Fibroblast of skin of scalp (primary cell): ENCODE data around the gene NRDE2.
"Not testable (repeated sequence)": the region's sequence is repeated elsewhere in the genome, so short reads cannot be mapped to it uniquely, and the experiment has no call there.

Source experiments
- DNase-seq: peaks from one replicate; pipeline ENCODE4 v3.0.0-alpha.2; 2013

NRDE2 gene

DNA sequence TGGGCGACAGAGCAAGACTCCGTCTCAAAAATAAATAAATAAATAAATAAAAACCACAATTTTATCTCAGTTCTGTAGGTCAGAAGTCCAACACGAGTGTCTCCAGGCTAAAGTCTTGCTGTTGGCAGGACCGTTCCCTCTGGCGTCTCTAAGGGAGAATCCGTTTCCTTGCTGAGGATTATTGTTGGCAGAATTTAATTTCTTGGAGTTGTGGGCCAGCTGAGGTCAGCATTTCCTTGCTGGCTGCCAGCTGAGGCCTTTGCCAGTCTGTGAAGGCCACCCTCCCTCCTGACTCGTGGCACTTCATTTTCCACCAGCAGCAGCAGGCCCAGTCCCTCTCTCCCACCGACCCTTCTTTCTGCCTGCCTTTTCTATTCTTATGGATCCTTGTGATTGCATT, 58.2 kb downstream of the NRDE2 start:
- no peak for DNase-seq

DNA sequence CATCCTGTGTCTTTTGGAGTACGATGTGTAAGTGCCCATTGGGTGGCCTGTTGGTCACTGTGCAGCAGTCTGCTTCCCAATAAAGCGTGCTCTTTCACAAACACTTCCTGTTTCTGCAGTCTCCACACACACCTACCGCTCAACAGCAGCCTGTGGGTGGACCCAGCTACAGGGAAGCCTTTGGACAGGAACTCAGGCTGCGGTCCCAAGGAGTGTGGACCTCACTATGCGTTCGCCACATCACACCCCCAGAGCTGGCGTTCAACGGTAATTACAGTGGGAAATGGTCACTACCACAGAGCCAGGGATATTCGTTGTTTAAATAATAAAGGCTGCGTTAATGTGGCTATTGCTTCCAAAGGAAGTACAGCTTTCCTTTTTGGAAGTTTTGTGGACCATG, 59.2 kb downstream of the NRDE2 start:
- DNase-seq, result no peak

DNA sequence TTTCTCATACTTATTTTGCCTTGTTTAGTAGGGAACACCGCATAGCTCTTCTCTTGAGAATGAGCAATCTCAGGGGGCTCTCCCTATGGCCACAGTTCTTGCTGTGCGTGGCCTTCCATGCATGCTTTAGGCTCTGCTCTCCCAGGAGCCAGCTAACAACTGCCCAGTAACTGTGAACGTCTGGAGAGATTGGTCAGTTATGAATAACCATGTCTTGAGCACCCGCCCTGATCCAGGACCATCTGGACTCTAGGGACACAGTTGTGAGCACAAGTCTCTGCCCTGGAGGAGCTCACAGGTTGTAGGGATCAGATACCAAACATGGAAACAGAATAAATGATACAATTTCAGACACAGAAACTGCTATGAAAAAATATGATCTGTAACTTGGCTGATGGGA, 63.3 kb downstream of the NRDE2 start:
- DNase-seq, result no peak

DNA sequence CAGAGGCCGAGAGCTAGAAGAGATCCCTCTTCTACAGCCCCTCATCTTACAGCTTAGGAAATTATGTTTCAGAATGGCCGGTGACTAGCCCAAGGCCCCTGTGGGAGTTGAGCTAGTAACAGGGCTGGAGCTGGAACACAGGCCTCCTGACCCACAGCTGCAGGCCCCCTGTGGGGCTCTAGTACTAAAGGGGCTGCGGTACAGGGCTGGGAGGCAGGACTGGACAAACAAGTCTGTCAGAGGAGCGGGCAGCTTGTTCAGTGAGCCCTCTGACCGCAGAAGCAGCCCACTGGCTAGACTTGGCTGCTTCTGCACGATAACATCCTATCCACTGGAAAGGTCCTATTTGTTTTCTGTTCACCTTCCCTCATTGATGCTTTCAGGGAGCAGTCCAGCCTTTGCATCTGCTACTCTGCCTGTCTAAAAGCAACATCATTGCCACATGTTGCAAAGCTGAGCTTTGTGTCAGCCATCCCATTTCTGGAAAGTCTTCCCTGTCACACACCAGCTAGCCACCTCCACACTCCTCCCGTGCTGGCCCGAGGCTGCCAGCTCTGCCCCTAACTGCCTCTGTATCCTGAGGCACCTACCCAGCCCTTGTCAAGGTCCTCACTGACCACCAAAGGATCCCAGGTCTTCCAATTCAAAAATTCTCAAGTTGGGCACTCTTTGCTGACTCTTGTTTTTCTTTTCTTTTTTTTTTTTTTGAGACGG, 65.1 kb downstream of the NRDE2 start:
- no peak for DNase-seq

DNA sequence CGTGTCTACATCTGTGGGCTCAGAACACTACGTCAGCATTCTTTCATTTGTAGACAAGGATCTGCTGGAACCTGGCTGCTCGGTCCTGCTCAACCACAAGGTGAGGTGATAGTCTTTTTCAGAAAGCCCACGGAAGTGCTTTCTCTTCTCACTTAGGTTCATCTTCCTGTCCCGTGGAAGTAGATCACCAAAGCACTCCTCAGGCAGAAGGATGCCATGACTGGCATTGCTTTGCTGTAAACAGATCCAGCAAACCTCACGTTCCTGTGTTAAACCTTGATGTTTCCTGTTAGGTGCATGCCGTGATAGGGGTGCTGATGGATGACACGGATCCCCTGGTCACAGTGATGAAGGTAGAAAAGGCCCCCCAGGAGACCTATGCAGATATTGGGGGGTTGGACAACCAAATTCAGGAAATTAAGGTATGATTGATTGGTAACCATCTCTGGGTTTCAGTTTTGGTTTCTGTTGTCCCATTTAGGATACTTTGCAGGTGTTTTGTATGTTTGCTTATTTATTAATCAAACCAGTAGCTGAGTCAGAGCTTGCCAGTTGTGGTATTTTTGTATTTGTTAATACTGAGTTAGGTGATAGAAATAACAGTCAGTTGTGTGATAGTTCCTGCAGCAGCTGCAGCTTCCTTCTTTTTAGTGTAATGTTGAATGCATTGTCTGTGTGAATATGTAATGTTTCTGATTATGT, 67.8 kb downstream of the NRDE2 start:
- no peak for DNase-seq

DNA sequence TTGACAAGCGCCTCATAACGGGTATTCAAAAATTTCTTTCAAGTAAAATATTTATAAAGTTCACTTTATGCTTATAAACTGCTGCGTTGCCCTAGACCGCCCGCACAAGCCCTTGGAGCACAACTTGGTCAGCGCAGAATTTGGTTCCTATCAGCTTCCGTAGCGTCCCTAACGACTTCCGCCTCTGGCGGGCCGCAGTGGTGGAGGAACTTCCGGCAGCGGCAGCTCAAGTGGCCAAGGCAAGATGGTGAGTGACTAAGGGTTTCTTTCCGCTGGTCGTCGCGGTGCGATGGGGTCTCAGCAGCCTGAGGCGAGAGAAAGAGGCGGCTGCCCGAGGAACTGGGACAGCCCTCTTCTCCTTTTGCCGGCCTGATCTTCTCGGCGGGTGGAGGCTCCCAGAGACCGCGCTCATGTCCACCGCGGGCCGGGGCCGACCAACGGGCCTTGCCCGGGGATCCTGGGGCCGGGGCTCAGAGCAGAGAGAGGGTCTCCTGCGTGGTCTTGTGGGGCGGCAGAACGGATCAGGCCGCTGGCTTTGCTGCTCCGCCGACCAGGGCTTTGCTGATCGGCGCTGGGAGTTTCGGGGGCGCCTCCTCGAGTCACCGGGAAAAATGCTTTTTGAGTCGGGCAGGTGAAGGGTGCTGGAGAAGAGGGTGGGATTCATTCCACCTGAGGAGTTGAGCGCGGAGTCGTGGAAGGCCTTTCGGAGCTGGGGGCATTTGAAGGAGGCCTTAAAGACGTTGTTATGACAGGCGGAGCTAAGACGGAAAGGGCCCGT, 75.2 kb downstream of the NRDE2 start, which contains the start of gene PSMC1:
Gene PSMC1 (plus strand): TSS at position 200 of the 778 bp plus-strand sequence. CDS start 45 bp downstream, at position 245.
- peak; percentile 94 for DNase-seq

DNA sequence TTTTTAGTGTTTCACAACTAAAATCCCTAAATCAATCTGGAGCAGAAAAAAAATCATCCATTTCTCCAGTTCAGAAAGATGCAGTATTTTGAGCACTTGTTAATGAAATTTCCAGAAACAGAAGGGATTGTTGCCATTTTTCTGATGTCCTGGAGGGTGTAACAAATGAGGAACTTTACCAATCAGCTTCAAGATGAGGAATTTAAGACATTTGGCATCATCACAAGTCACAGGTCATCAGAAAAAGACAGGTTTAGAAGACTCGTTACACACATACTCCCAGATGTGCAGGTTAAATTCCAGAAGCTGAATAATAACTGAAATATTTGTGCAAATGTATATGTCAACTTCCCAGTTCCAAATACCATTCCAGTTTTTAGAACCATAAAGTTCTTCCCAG, 75.9 kb downstream of the NRDE2 start:
- DNase-seq, result no peak

DNA sequence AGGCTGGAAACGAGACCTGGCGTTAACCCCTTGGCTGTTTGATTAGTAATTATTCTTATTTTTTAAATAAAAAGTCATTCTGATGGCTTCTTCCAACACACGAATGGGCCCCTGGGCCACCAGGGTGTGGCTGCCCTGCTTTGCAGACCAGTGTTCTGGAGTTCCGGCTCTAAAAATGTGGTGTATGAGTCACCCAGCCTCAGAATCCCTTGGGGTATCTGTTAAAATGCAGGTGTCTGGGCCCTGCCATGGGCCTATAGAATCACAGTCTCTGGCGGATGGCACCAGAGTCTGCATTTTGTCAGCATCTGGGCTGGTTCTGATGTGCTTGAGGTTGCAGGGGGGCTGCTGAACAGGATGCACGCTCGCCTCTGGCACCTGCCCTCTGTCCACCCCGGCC, 77.9 kb downstream of the NRDE2 start:
- DNase-seq, result no peak

DNA sequence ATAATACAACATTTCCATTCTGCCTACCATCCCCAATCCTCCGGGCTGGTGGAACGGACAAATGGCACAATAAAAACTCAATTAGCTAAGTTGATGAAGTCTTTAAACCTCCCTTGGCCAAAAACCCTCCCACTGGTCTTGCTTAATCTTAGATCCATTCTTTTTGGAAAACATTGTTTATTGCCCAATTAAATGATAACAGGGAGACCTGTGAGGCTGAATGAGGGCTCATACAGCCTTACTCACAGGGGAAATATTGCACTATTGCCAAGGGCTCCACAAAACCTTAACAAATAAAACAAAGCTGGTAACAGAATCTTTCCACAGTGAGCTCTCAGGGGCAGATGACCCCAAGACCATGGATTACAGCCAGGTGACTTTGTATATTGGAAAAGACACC, 83.1 kb downstream of the NRDE2 start:
- DNase-seq, result no peak

DNA sequence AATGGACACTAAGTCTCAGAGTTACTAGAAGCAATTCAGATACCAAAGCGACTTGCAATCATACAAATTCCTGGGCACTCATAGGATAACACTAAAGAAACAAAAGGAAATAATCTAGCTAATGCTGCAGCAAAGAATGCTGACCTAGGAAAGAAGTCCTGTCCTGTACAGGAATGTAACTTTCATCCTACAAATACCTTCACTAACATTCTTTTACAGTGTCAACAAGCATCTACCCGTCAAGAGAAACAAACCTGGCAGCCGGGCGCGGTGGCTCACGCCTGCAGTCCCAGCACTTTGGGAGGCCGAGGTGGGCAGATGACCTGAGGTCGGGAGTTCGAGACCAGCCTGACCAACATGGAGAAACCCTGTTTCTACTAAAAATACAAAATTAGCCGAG, 84.3 kb downstream of the NRDE2 start:
- not testable (repeated sequence) for DNase-seq

DNA sequence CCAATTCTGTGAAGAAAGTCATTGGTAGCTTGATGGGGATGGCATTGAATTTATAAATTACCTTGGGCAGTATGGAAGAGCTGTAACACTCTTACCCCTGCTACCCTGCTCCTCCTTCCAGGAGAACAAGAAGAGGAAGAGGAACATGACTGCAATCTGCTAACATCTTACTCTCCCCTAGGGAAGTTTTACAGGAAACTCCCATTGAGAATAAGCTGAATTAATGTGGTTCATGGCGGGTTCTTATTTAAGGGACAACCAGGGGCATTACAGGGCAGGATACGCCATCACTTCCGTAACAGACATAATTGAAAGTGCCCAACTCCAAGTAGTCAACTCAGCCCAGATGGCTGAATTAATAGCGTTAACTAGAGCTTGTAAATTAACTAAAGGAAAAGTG, 84.8 kb downstream of the NRDE2 start:
- no peak for DNase-seq

DNA sequence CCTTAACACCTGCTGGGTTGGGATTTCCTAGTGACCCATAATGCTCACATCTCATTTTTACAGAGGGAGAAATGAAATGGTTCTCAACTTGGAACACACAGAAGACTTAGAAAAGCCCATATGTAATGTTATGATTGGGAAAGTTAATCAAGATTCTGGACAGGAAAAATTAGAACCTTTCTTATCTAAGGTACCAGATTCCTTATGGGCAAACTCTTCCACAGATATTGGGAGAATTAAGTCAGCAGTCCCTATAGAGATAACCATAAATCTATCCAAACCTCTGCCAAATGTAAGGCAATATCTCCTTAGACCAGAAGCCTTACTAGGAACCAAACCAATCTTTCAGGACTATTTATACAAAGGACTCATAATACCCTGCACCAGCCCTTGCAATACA, 89.3 kb downstream of the NRDE2 start:
- DNase-seq, result no peak

DNA sequence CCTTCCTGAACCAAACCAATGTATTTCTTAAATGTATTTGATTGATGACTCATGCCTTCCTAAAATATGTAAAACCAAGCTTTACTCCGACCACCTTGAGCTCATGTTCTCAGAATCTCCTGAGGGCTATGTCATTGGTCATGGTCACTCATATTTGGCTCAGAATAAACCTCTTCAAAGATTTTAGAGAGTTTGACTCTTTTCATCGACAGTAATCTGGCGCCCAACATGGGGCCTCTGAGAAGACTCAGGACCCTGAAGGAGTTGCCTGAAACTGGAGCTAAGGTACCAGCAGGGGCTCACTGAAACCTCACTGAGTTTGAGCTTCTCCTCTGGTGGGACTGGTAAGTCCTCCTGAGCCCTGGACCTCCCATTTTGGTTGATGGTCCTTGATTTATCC, 92.6 kb downstream of the NRDE2 start:
- no peak for DNase-seq

DNA sequence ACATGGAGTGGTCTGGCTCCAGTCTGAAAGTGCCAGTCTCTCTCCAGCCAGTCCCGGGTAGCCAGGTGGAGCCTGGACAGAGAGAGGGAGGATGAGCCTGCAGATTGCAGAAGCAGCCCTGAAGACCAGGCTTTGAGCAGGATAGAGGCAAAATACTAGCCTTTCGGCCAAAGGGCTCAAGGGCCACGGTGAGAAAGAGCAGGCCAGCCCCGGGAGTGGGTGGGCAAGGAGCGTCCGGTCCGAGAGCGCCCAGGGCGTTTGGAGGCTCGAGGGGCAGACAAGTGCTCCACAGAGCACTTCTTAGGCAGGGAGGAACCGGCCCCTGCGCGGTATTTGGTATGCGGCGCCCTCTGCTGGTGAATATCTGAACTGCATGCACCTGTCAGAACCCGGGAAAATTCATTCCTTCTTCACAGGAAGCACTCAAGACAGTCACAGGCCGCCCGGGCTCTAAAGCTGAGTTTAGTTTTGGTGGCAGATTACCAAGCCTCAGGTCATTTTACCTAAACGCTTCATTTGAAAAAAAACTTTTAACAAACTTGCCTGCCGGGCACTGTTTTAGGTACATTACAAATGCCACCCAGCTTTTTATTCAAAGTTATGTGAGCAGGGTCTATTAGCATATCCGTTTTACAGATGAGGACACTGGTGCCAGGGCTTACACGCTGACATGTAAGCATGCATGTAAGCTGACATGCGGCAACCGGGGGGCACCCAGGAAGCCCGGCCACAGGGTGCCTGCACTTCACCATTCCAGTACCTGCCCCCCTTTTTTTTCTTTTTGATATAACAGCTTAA, 96.4 kb downstream of the NRDE2 start:
- DNase-seq, result peak; percentile 42

DNA sequence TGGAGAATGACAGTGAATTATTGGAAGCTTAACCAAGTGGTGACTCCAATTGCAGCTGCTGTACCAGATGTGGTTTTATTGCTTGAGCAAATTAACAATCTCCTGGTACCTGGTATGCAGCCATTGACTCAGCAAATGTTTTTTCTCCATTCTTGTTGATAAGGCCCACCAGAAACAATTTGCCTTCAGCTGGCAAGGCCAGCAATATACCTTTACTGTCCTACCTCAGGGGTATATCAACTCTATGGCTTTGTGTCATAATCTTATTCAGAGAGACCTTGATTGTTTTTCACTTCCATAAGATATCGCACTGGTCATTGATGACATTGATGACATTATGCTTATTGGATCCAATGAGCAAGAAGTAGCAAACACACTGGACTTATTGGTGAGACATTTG, 101.8 kb downstream of the NRDE2 start:
- DNase-seq, result not testable (repeated sequence)

DNA sequence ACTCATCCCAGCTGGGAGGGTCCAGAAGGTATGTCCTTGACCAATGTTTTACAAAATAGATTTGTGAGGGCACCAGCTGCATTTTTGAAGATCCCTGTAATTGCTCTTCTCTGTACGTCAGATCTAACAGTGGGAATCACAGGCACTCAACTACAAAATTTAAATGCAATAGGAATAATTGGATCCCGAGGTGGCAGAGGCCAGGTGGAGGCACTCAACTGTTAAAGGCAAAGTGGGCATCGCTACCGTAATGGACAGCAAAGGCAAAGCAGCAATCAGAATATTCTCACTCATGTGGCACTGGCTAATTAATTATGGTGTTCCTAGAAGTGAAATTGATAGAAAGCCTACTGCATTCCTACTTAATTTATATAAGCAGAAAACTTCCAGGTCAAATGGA, 103.3 kb downstream of the NRDE2 start:
- no peak for DNase-seq
